Neuronal stem cell (in vitro differentiated cells): ENCODE measurements around the gene TMEM190.

Source experiments
- DNase-seq: peaks from one replicate; pipeline ENCODE4 v3.0.0-alpha.2; 2013; ENCODE audit warnings: low spot score
- H2AFZ ChIP-seq: one replicate; pipeline ENCODE4 v1.6.1; 2013; ENCODE audit warnings: mild to moderate bottlenecking, low read length, inconsistent platforms
- H2AK5ac ChIP-seq: 2 replicates; pipeline ENCODE4 v1.6.1; 2013; ENCODE audit warnings: low read depth, mild to moderate bottlenecking, inconsistent platforms, low read length, moderate library complexity, mixed read lengths
- H2BK120ac ChIP-seq: 2 replicates; pipeline ENCODE4 v1.6.1; 2013; ENCODE audit warnings: low read depth, mild to moderate bottlenecking, inconsistent platforms, low read length, moderate library complexity, mixed read lengths
- H2BK12ac ChIP-seq: one replicate; pipeline ENCODE4 v1.6.1; 2013; ENCODE audit warnings: low read length, inconsistent platforms
- H2BK15ac ChIP-seq: 2 replicates; pipeline ENCODE4 v1.6.1; 2013; ENCODE audit warnings: mild to moderate bottlenecking, low read length, inconsistent platforms, mixed read lengths
- H2BK5ac ChIP-seq: one replicate; pipeline ENCODE4 v1.6.1; 2013; ENCODE audit warnings: inconsistent platforms, mild to moderate bottlenecking, low read length, moderate library complexity
- H3K14ac ChIP-seq: one replicate; pipeline ENCODE4 v1.6.1; 2013; ENCODE audit warnings: low read length, inconsistent platforms
- H3K18ac ChIP-seq: 2 replicates; pipeline ENCODE4 v1.6.1; 2013; ENCODE audit warnings: low read length, inconsistent platforms
- H3K23ac ChIP-seq: 2 replicates; pipeline ENCODE4 v1.6.1; 2013; ENCODE audit warnings: low read depth, mild to moderate bottlenecking, mixed read lengths, low read length, inconsistent platforms; ENCODE audit not compliant: poor library complexity
- H3K27ac ChIP-seq: replicated peaks from 3 replicates; pipeline ENCODE4 v1.5.1; 2013; ENCODE audit warnings: low read length, inconsistent platforms
- H3K27me3 ChIP-seq, 3 experiments: 2 replicates each; pipeline ENCODE4 v1.6.1; 2013; ENCODE audit warnings: low read length in 3 of 3, mild to moderate bottlenecking in 2 of 3, inconsistent platforms in 1 of 3, low read depth in 1 of 3, mixed read lengths in 1 of 3, moderate library complexity in 1 of 3; ENCODE audit not compliant: control insufficient read depth in 3 of 3, insufficient read depth in 3 of 3
- H3K36me3 ChIP-seq, 2 donors: replicated peaks in 1 of 2; 2 replicates each; pipeline ENCODE4 v1.6.1; 2013; ENCODE audit warnings: low read length in 2 of 2; ENCODE audit not compliant: control insufficient read depth in 2 of 2, insufficient read depth in 2 of 2
- H3K4ac ChIP-seq: 2 replicates; pipeline ENCODE4 v1.6.1; 2013; ENCODE audit warnings: inconsistent platforms, mild to moderate bottlenecking, low read length, moderate library complexity
- H3K4me1 ChIP-seq, 2 donors: 1 replicate in 1 of 2; 2 replicates in 1 of 2; pipeline ENCODE4 v1.6.1; 2013; ENCODE audit warnings: low read length in 2 of 2, low read depth in 1 of 2; ENCODE audit not compliant: control insufficient read depth in 2 of 2, insufficient read depth in 1 of 2
- H3K4me2 ChIP-seq: one replicate; pipeline ENCODE4 v1.6.1; 2013; ENCODE audit warnings: mild to moderate bottlenecking, low read length, inconsistent platforms; ENCODE audit not compliant: insufficient read depth, poor library complexity, severe bottlenecking
- H3K4me3 ChIP-seq, 2 donors: 2 replicates each; pipeline ENCODE4 v1.5.1; 2013; ENCODE audit warnings: low read length in 2 of 2, mild to moderate bottlenecking in 2 of 2, inconsistent platforms in 1 of 2, moderate library complexity in 1 of 2
- H3K79me1 ChIP-seq: one replicate; pipeline ENCODE4 v1.6.1; 2013; ENCODE audit warnings: low read depth, mild to moderate bottlenecking, inconsistent platforms, low read length, moderate library complexity
- H3K9ac ChIP-seq: one replicate; pipeline ENCODE4 v1.6.1; 2013; ENCODE audit warnings: mild to moderate bottlenecking, low read depth, low read length, inconsistent platforms; ENCODE audit not compliant: poor library complexity
- H3K9me3 ChIP-seq, 2 donors: replicated peaks in 1 of 2; 2 replicates each; pipeline versions ENCODE3 to v1.6.1; 2013; ENCODE audit warnings: low read length in 2 of 2, mild to moderate bottlenecking in 2 of 2, inconsistent platforms in 1 of 2, low read depth in 1 of 2, mixed read lengths in 1 of 2, moderate library complexity in 1 of 2; ENCODE audit not compliant: control insufficient read depth in 2 of 2, insufficient read depth in 1 of 2
- H4K8ac ChIP-seq: one replicate; pipeline ENCODE4 v1.6.1; 2013; ENCODE audit warnings: low read depth, mild to moderate bottlenecking, inconsistent platforms, low read length, moderate library complexity
- H4K91ac ChIP-seq: one replicate; pipeline ENCODE4 v1.6.1; 2013; ENCODE audit warnings: low read length, low read depth, mild to moderate bottlenecking, inconsistent platforms; ENCODE audit not compliant: poor library complexity
- WGBS, 2 donors: extraction: QIAGEN DNeasy Blood & Tissue Kit; methylation state at CpG; one replicate each; pipeline ENCODE4 v1.1.7; 2013; ENCODE audit warnings: missing lambda C conversion rate in 2 of 2, mixed read lengths in 1 of 2; ENCODE audit not compliant: insufficient read length in 2 of 2, insufficient replicate concordance in 1 of 2; ENCODE audit errors: extremely low coverage in 2 of 2; 5-methylcytosine and 5-hydroxymethylcytosine counted together

Gene TMEM190

GRCh38 chr19:55358943-55359908 lies 17.4 kb upstream of the TMEM190 start:
- Histone ChIP-seq H3K4me3 (no peak overlapping the region), H2BK12ac (peak overlapping the region; percentile 4), H3K4ac (no peak overlapping the region), H3K14ac (no peak overlapping the region), H3K9me3 (no peaks in the 10 kb centered on the region), H2BK120ac (no peak overlapping the region), H4K91ac (no peak overlapping the region), H3K36me3 (no peaks in the 10 kb centered on the region), H4K8ac (no peak overlapping the region), H3K18ac (peak overlapping the region; percentile 71), H3K4me1 (peaks cover 8 to 11% of the 10 kb centered on the region in 2 donors), H2BK5ac (peak overlapping the region; percentile 13), H2BK15ac (peak overlapping the region; percentile 62), H3K27me3 (peaks cover 6 to 36% (median 25%) of the 10 kb centered on the region in 3 experiments), H3K27ac (no peak overlapping the region), H3K79me1 (no peaks in the 10 kb centered on the region), H3K23ac (no peak overlapping the region), H3K9ac (no peak overlapping the region), H2AFZ (no peak overlapping the region), H2AK5ac (peak overlapping the region; percentile 90), H3K4me2 (no peak overlapping the region)
- WGBS, 2 donors, result no CpG with 5 or more reads among the region's 32 CpGs
- DNase-seq, result no peak

GRCh38 chr19:55360902-55361301 lies 15.7 kb upstream of the TMEM190 start:
- no peaks in the 10 kb centered on the region for H3K9me3 ChIP-seq
- WGBS, 2 donors, result no CpG with 5 or more reads among the region's 16 CpGs
- H2AFZ ChIP-seq, result no peak overlapping the region
- peak overlapping the region; percentile 84 for H2AK5ac ChIP-seq
- H3K4me3 ChIP-seq, result no peak overlapping the region
- H3K4me2 ChIP-seq, result no peak overlapping the region
- no peak overlapping the region for H3K14ac ChIP-seq
- peak overlapping the region; percentile 9 for H2BK15ac ChIP-seq
- H3K36me3 ChIP-seq, result no peaks in the 10 kb centered on the region
- no peak overlapping the region for H2BK120ac ChIP-seq
- no peak overlapping the region for H2BK12ac ChIP-seq
- H3K27me3 ChIP-seq, result peaks cover 0 to 24% (median 10%) of the 10 kb centered on the region in 3 experiments
- H3K79me1 ChIP-seq, result no peaks in the 10 kb centered on the region
- peak overlapping the region; percentile 28 for H3K18ac ChIP-seq
- H3K9ac ChIP-seq, result no peak overlapping the region
- H2BK5ac ChIP-seq, result peak overlapping the region; percentile 78
- H3K4me1 ChIP-seq, result peaks cover 7 to 11% of the 10 kb centered on the region in 2 donors
- no peak overlapping the region for H3K4ac ChIP-seq
- peak overlapping the region; percentile 60 for H3K23ac ChIP-seq
- no peak overlapping the region for H3K27ac ChIP-seq
- no peak for DNase-seq
- no peak overlapping the region for H4K8ac ChIP-seq
- H4K91ac ChIP-seq, result no peak overlapping the region

- Histone ChIP-seq H2AK5ac (peak overlapping the region; percentile 90), H3K27me3 (peaks cover 0 to 9% (median 1%) of the 10 kb centered on the region in 3 experiments), H3K23ac (peak overlapping the region; percentile 35), H2BK15ac (peak overlapping the region; percentile 100), H3K14ac (peak overlapping the region; percentile 25), H3K4me1 (peaks cover 7 to 11% of the 10 kb centered on the region in 2 donors), H2AFZ (peak overlapping the region; percentile 80), H3K4ac (peak overlapping the region; percentile 38), H3K79me1 (no peaks in the 10 kb centered on the region), H4K91ac (no peak overlapping the region), H3K36me3 (no peaks in the 10 kb centered on the region), H4K8ac (peak overlapping the region; percentile 7), H2BK5ac (peak overlapping the region; percentile 5), H2BK12ac (peak overlapping the region; percentile 95), H3K27ac (no peak overlapping the region), H2BK120ac (peak overlapping the region; percentile 91), H3K18ac (peak overlapping the region; percentile 97), H3K9me3 (no peaks in the 10 kb centered on the region), H3K4me2 (no peak overlapping the region), H3K4me3 (no peak overlapping the region), H3K9ac (peak overlapping the region; percentile 44)
- whole genome bisulfite sequencing, 2 donors, result no CpG with 5 or more reads among the region's 38 CpGs
- DNase-seq, result no peak
Observed at GRCh38 chr19:55362174-55362989, 14.2 kb upstream of the TMEM190 start.
